Renal pelvis (tissue), 12 donors: ENCODE data around the gene OR8D4. TPM values are rescaled to one million over a fixed set of nuclear protein-coding genes. Genes with fewer than 3 reads are reported as not detected.
"Not testable (repeated sequence)": the region's sequence is repeated elsewhere in the genome, so short reads cannot be mapped to it uniquely, and the experiment has no call there.

ENCODE experiments used
- DNase-seq: peaks from one replicate; pipeline ENCODE4 v3.0.0-alpha.2; 2013
- long read RNA-seq, 16 experiments: transcript quantifications; one replicate each; lab custom pipeline, GENCODE V29; 2026
- polyA plus RNA-seq, 3 donors: library from polyadenylated mRNA; unstranded; fragments of 120-200 nt; gene quantifications; one replicate each; pipeline ENCODE4 v1.2.1, GENCODE V29; 2013; ENCODE audit not compliant: insufficient read length in 3 of 3

The OR8D4 gene
- polyA plus RNA-seq = not detected
- long read RNA-seq, donor 1 = 0 reads
- long read RNA-seq, donor 2 = 0 reads
- long read RNA-seq, donor 3 = 0 reads
- long read RNA-seq, donor 4 = 0 reads
- long read RNA-seq, donor 5 = 0 reads
- long read RNA-seq, donor 6 = 0 reads
- long read RNA-seq, donor 7 = 0 reads
- long read RNA-seq, donor 8 = 0 reads
- long read RNA-seq, donor 9 = 0 reads
- long read RNA-seq, donor 10 = 0 reads
- long read RNA-seq, donor 11 = 0 reads
- long read RNA-seq, donor 12 = 0 reads
- long read RNA-seq, donor 13 = 0 reads
- long read RNA-seq, donor 14 = 0 reads
- long read RNA-seq, donor 15 = 0 reads
- long read RNA-seq, donor 16 = 0 reads

- no peak for DNase-seq
Measured at GRCh38 chr11:123901867-123902266, at the start of gene OR8D4. Gene OR8D4, plus strand, starts transcription at chr11:123902167. Its CDS starts 4,265 bp downstream, at chr11:123906432.

DNA sequence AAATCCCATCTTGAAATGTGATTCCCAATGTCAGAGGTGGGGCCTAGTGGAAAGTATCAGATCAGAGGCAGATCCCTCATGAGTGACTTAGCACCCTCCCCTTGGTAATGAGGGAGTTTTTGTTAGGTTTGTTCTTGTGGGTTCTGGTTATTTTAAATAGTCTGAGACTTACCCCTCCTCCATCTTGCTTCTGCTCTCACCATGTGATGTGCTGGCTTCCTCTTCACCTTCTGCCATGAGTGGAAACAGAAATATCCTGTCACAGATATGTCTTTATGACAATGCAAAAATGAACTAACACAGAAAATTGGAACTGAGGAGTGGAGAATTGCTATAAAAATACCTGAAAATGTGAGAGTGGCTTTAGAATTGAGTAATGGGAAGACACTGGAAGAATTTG lies 49.6 kb upstream of the OR8D4 start:
- DNase-seq = no peak

- no peak for DNase-seq
Measured at GRCh38 chr11:123853038-123853437, 48.9 kb upstream of the OR8D4 start.

- DNase-seq = no peak
Measured at GRCh38 chr11:123856444-123856843, 45.5 kb upstream of the OR8D4 start.

- no peak for DNase-seq
Measured at GRCh38 chr11:123859731-123860130, 42.2 kb upstream of the OR8D4 start.

DNA sequence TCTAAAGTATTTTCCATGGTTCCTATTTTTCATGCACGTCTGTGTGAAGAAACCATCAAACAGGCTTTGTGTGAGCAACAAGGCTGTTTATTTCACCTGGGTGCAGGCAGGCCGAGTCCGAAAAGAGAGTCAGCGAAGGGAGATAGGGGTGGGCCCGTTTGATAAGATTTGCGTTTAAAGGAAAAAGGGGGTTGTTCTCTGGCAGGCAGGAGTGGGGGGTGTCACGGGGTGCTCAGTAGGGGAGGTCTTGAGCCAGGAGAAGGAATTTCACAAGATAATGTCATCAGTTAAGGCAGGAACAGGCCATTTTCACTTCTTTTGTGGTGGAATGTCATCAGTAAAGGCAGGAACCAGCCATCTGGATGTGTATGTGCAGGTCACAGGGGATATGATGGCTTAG lies 36.7 kb upstream of the OR8D4 start:
- DNase-seq = not testable (repeated sequence)

DNA sequence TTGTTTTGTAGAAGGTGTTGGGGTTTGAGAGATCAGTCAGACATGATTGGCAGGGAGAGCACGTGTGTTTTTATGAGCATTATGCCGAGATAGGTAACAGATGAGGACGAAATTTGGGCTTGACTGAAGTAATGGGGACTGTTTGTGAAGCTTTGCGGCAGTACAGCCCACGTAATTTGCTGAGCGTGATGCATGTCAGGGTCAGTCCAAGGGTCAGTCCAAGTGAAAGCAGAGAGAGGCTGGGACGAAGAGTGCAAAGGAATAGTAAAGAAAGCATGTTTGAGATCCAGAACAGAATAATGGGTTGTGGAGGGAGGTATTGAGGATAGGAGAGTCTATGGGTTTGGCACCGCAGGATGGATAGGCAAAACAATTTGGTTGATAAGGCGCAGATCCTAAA lies 34.2 kb upstream of the OR8D4 start:
- not testable (repeated sequence) for DNase-seq

GRCh38 chr11:123880912-123881311 lies 21.1 kb upstream of the OR8D4 start:
- DNase-seq = no peak

GRCh38 chr11:123885570-123885969 lies 16.4 kb upstream of the OR8D4 start, which contains the start of gene TMEM225:
Gene TMEM225, minus strand, starts transcription at chr11:123885670. Its CDS starts 245 bp downstream, at chr11:123885425.
- no peak for DNase-seq

DNA sequence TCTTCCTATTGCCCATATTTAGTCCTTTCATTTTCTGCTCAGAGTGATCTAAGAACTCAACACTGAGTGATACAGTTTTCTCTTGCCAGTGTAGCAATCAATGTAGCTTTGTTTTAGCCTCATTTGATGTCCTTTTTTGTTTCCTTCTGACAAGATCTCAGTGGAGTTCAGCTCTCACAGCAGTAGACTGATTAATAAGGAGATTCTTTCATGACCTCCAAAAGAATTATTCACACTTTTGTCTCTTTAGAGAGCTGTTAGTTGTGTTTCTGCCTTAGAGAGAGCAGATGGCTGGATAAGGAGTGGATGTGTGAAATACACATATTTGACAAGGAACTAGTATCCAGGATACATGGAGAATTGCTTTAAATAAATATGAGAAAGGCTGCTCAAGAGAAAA lies 9.9 kb upstream of the OR8D4 start:
- DNase-seq = no peak

DNA sequence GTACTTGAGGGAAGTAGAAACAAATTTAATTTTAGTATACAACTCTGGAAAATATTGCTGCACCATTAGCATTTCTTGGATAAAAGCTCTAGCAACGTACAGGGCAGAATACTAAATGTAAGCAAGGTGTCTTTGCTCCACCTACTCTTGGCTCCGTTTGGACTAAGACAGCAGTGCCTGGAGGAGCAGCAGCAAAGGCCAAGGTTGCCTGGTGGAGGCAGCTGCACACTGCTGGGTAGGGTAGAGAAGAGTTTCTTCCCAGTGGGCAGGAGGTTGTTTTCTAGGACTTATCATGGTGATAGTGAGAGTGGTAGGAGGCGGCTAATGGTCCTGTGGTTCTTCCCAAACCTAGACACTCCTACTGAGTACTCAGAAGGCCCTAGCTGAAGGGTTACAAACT lies 2.2 kb upstream of the OR8D4 start:
- no peak for DNase-seq

GRCh38 chr11:123903932-123904331 lies 2.0 kb downstream of the OR8D4 start:
- DNase-seq = no peak

- DNase-seq = no peak
Measured at GRCh38 chr11:123904932-123905331, 3.0 kb downstream of the OR8D4 start.

- DNase-seq = no peak
Measured at GRCh38 chr11:123905826-123906225, 3.9 kb downstream of the OR8D4 start.

GRCh38 chr11:123920943-123921342 lies 19.0 kb downstream of the OR8D4 start:
- no peak for DNase-seq

DNA sequence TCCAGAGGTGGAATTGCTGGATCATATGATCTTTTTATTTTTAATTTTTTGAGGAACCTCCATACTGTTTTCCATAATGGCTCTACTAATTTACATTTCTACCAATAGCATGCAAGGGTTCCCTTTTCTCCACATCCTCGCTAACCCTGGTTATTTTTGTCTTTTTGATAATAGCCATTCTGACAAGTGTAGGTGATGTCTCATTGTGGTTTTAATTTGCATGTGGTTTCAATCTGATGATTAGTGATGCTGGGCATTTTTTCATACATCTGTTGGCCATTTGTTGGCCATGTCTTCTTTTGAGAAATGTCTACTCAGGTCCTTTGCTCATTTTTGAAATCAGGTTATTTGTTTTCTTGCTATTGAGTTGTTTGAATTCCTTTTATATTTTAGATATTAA lies 22.1 kb downstream of the OR8D4 start:
- no peak for DNase-seq

- DNase-seq = no peak
Measured at GRCh38 chr11:123939317-123939716, 37.4 kb downstream of the OR8D4 start, which contains the start of gene OR4D5. Gene OR4D5, plus strand, starts transcription at chr11:123939617. Its CDS starts 0 bp downstream, at chr11:123939617.

GRCh38 chr11:123942413-123942812 lies 40.4 kb downstream of the OR8D4 start:
- no peak for DNase-seq

DNA sequence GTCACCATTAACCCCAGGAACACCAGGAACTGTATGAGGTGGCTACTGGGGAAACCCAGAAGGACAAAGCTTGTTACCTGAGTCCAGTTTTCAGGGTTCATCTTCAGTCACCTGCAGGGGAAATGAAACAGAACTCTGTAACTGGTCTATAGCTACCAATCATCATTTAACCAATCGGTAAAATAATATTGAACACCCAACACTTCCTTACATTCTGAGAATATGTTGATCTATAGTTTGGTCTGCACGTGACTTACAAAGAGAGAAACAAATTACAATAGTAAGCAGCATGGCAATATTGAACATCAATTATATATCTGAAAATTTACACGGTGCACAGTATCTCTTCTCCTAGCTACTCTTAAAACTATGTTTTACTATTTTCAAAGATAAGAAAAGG lies 41.8 kb downstream of the OR8D4 start, which contains the start of gene OR6T1:
Gene OR6T1, minus strand, starts transcription at position 101 of the 400 bp plus-strand sequence. Its CDS starts 0 bp downstream, at position 101.
- no peak for DNase-seq

DNA sequence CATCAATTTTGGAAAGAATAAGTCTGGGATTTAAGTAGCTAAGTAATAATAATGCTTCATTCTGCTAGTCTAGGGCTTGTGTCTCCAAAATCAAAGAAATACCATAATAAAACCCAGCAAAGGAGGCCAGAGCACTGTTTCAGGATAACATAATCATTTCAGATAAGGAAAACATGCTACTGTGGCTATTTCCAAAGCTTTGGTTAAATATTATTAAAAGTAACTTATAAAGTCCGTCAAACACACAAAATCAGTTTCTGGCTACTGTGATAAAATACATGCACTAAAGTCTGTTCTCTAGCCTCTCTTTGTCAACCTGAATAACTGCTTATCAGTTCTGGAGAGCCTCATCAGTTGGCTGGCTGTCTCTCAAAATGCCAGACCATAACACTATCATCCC lies 43.2 kb downstream of the OR8D4 start:
- DNase-seq = no peak

DNA sequence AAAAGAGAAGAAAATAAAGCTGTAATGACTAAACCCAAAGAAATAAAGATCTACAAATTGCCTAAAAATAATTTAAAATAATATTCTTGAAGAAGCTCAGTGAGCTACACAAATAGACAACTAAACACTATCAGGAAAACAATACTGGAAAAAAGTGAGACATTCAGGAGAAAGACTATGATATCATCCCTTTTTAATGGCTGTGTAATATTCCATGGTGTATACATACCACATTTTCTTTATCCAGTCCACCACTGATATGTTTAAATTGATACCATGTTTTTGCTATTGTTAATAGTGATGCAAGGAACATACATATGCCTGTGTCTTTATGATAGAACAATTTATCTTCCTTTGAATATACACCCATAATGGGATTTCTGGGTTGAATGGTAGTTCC lies 54.8 kb downstream of the OR8D4 start:
- no peak for DNase-seq
